GM21717 (cell line): ENCODE measurements around the gene KCNQ1.

ENCODE experiments used
- ATAC-seq: cut with Tn5 transposase; IDR thresholded peaks from one replicate; pipeline ENCODE4 v1.9.1; 2021; ENCODE audit warnings: mild to moderate bottlenecking, moderate library complexity; ENCODE audit not compliant: unreplicated experiment

Gene KCNQ1

GRCh38 chr11:2750682-2751522 is 306.1 kb downstream of the KCNQ1 start:
- ATAC-seq, result no peak

GRCh38 chr11:2751523-2752203 is 306.9 kb downstream of the KCNQ1 start:
- ATAC-seq, result no peak

- ATAC-seq, result no peak
Observed at GRCh38 chr11:2752204-2752770, 307.5 kb downstream of the KCNQ1 start.

- no peak for ATAC-seq
Observed at GRCh38 chr11:2752923-2753322, 308.1 kb downstream of the KCNQ1 start.

- ATAC-seq, result no peak
Observed at GRCh38 chr11:2754008-2754407, 309.2 kb downstream of the KCNQ1 start.

GRCh38 chr11:2755071-2755470 is 310.3 kb downstream of the KCNQ1 start:
- no peak for ATAC-seq

GRCh38 chr11:2758751-2759150 is 313.9 kb downstream of the KCNQ1 start:
- no peak for ATAC-seq

GRCh38 chr11:2759228-2760195 is 314.7 kb downstream of the KCNQ1 start:
- ATAC-seq, result no peak

- ATAC-seq, result no peak
Observed at GRCh38 chr11:2760196-2760871, 315.5 kb downstream of the KCNQ1 start.

GRCh38 chr11:2761131-2762030 is 316.6 kb downstream of the KCNQ1 start:
- ATAC-seq, result no peak

- no peak for ATAC-seq
Observed at GRCh38 chr11:2762031-2762380, 317.2 kb downstream of the KCNQ1 start.

GRCh38 chr11:2762451-2762850 is 317.6 kb downstream of the KCNQ1 start:
- ATAC-seq, result no peak

GRCh38 chr11:2763984-2764383 is 319.2 kb downstream of the KCNQ1 start:
- no peak for ATAC-seq

GRCh38 chr11:2765491-2765890 is 320.7 kb downstream of the KCNQ1 start:
- no peak for ATAC-seq

GRCh38 chr11:2766166-2766565 is 321.4 kb downstream of the KCNQ1 start:
- ATAC-seq, result no peak

GRCh38 chr11:2767071-2767470 is 322.3 kb downstream of the KCNQ1 start:
- no peak for ATAC-seq

GRCh38 chr11:2767801-2768200 is 323.0 kb downstream of the KCNQ1 start:
- ATAC-seq, result no peak

- ATAC-seq, result no peak
Observed at GRCh38 chr11:2768471-2769408, 323.9 kb downstream of the KCNQ1 start.
